SKM-1 treated with dmso at 0.1 percent for 144 hours (cell line): ENCODE results near the gene ATOSA.

Experiments used
- DNase-seq: peaks from one replicate; lab custom pipeline; 2025; ENCODE audit not compliant: unreplicated experiment; lab: John Stamatoyannopoulos, UW

The ATOSA gene

GRCh38 chr15:52689562-52689961 lies 10.4 kb upstream of the ATOSA start:
- DNase-seq = no peak

- peak; percentile 32 for DNase-seq
These were observed 4.4 kb upstream of the ATOSA start for GRCh38 chr15:52683580-52683979.

DNA sequence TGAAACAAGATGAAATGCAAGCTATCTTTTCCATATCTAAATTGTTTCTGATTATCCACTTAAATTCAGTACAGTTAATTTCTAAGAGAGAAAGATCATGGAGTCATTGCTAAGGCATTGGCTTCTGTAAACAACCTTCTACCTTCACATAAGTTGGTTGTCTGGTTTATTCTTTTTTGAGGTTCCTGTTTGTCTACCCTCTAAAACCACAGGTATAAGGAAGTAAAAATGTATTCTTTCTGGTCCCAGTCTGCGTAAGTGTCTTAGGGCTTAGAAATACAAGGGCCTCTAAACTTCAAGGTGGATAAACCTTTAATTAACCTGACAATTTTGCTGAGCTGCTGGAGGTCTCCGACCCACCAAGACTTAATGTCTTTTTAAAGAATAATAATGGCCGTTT lies 3.6 kb upstream of the ATOSA start:
- peak; percentile 91 for DNase-seq

- DNase-seq = no peak
These were observed 3.0 kb upstream of the ATOSA start for GRCh38 chr15:52682200-52682599.

DNA sequence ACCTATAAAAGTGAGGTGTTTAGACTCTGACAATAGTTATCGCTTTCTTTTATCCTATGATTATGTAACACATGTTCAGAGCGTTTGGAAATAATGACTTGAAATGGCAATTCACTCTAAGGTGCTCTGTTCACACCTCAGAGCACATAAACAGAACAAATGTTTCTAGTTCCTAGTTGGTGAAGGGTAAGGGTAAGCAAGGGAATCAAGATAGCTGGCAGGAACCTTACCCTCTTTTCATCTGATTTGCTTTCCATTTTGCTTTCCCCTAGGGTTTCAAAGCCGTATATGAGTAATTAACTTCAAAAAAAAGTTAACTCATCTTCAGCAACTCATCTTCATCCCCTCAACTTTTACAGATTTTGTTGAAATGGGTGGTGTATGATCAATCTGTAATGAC lies 2.3 kb upstream of the ATOSA start:
- DNase-seq = no peak

DNA sequence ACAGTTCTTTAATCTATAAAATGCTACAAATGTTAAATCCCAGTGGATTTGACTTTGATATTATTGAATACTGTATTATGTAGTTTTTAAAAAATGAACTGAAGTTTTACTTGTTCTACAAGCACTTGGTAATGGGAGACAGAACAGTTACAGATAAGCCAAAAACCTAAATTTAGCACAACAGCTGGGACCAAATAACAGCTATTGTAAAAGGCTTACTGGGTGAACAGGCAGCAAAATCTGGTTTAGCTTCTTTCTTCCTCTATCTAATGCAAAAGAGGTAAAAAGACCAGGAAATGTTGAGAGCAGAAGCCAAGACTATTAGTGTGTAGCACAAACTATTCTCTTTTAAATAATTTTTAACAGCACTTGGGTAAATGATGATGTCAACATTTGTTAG lies 1.6 kb upstream of the ATOSA start:
- DNase-seq = no peak

- no peak for DNase-seq
These were observed 828 bp upstream of the ATOSA start for GRCh38 chr15:52680041-52680391.

DNA sequence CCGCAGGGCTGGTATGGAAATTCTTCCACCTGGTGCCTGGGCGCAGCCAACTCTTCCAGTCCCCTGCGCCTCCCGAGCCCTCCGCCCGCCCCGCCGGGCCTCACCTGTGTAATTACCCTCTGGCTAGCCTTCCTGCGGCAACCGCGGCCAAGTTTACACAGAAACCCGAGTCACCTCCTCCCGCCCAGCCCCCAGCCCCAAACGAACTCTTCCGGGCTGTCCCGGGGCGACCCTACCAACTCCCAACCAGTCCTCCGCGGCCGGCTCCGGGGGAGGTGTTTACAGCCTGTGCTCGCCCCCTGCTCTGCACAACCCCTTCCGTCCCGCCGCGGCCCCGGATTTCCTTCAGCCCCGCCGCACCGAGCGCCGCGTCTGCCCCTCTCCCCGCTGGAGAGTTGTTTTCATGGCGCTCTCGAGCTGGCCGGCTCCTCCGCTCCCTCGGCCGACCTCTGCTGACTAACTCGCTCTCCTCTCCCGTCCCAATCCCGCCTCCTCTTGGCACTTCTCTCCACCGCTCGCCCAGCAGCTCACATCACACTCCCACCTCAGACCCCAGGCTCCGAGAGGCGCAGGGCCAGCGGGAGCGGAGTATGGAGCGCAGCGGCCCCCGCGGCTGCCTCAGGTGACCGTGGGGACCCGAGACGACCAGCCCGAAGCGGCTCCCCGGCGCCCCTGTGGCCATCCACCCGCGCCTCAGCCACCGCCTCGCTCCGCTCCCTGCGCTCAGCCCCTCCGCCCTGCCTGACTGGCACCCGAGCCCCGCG lies 538 bp downstream of the ATOSA start:
- peak; percentile 45 for DNase-seq

- peak; percentile 36 for DNase-seq
These were observed 1.4 kb downstream of the ATOSA start for GRCh38 chr15:52677593-52678467.

- no peak for DNase-seq
These were observed 4.4 kb downstream of the ATOSA start for GRCh38 chr15:52674831-52675230.

GRCh38 chr15:52673734-52674133 lies 5.5 kb downstream of the ATOSA start:
- DNase-seq = no peak

DNA sequence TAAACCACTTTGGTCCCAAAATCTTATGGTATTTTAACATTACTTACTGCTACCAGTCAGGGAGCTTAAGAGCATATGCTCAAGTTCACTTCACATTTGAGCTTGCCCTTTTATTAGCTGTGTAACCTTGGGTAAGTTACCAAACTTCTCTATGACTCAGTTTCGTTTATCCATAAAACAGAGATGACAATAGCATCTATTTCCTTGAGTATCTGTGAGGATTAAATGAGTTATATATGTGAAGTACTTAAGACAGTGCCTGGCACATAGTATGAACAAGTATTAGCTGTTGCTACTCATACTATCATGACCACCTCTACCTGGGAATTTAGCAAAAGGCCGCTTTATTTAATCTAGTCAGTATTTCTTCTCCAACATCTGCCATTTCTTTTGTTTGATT lies 5.9 kb downstream of the ATOSA start:
- no peak for DNase-seq

DNA sequence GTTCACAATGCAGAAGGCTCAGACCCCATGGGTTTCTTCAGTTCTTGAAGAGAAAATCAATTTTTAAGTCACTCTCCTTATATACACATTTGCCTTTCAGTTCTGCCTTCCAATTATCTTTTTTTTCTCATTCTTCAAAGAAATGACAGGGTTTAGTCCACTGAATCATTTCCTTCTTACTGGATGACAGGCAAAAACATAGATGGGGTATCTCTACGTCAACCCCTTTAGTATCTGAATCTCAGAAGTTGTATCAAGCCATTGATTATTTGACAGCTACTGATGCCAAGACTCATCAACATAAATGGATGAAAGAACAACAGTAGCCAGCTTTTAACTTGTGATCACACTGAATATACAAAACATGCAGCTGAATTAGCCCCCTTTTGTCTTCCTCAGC lies 6.5 kb downstream of the ATOSA start:
- DNase-seq = no peak

DNA sequence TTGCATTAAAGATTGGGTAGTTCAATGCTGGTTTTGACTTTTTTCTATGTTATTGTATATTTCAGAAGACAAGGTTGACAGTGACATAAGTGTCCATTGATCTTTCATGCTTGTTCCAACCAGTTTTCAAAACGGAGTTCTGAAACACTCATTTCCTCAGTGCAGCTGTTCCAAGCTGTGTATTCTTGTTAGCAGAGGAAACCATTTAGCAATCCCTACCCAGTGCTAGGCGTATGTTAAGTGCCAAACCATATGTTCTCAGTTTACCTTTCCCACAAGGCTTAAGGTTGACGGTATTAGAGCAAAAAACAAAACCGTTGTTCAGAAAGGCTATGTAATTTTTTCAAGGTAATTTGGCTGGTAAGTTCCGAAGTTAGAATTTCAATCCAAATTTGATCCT lies 9.1 kb downstream of the ATOSA start:
- DNase-seq = no peak

- no peak for DNase-seq
These were observed 11.1 kb downstream of the ATOSA start for GRCh38 chr15:52668133-52668532.

DNA sequence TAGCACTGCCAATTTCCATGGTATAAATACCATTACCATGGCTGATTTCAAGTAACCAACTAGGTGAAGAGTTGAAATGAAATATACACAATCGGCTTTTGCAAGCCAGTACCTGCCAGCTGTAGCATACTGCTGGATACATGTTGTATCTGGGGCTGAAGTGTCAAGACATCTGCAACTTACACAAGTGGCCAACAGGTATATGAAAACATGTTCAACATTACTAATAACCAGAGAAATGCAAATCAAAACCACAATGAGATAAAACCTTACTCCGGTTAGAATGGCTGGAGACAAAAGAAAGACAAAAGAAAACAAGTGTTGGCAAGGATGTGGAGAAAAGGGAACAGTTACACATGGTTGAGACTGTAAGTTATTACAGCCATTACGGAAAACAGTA lies 11.6 kb downstream of the ATOSA start:
- DNase-seq = no peak

DNA sequence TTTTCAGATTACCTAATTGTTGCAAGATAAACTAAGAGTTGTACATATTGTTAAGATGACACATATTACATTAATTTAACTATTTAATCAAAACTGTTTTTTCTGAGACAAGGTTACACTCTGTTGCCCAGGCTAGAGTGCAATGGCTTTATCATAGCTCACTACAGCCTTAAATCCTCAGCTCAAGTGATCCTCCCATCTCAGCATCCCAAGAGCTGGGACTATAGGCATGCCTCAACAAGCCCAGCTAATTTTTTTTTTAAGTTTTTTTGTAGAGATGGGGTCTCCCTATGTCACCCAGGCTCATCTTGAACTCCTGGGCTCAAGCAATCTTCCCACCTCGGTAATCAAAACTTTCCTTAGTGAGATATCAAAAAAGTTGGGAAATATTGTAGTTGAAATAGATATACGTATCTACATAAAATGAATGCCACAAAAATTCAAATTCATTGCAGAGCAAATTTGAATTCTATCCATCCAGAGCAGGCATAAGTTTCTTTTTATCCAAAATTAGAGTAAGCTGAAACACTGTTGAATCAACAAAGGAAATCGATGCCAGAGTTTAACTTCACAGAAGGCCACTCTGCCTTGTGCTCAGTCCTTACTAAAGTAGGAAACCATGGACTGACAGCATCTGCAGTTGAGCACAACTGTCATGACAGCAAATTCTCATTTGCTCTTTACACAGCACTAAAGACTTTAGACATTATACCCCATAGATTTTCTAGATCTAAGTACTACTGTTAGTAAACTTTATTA lies 15.5 kb downstream of the ATOSA start:
- no peak for DNase-seq

DNA sequence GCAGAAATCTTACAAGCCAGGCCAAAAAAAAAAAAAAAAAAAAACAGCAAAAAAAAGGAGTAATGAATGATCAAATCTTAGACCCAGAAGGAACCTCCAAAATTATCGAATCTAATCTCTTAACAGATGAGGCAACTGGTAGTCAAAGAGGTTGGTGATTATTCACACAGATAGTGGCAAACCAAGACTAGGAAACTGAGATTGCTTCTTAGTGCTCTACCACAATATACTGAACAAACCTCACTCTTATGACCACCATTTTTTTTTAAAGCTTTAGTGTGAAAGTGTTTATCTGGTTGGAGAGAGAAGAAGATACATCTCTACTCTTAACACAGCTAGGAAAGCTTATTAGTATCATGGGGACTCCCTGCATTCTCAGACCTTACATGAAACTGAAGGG lies 17.3 kb downstream of the ATOSA start:
- DNase-seq = no peak

DNA sequence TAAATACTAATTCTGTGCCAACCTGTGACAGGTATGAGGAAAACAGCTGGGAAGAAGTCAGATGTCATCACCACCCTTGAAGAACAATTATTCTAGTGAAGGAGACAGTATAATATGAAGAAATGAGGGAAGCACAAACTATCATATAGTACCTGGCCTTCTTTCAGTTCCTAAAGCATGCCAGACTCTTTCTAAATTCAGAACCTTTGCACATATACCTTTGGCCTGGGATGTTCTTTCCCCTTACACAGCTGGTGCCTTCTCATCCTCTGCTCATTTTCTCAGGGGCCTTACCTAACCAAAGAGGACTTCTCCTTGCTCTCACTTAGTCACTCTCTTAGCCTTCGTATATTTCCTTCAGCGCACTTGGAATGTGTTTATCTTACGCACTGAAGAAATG lies 19.0 kb downstream of the ATOSA start:
- no peak for DNase-seq

GRCh38 chr15:52658955-52659354 lies 20.2 kb downstream of the ATOSA start:
- no peak for DNase-seq

DNA sequence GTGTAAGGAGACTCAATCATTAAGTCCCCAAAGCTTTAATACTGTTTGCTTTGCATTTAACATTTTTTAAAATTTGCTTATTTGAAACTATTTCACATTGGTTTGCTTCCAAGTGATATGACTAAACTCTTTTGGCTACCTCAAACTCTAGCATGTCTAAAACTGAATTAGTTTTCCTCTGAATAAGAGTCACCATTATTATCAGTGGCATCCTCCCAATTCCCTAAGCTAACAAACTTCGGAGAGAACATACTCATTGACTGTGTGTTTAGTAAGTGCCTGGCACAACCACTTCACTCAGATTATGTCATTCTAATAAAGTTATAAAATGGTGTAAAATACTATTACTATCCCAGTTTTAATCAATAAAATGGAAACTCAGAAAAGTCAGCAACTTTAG lies 21.9 kb downstream of the ATOSA start:
- DNase-seq = no peak

GRCh38 chr15:52656412-52656811 lies 22.8 kb downstream of the ATOSA start:
- DNase-seq = no peak
